Immature natural killer cell (primary cell): ENCODE results near the gene ARHGEF10L. TPM values are rescaled to one million over a fixed set of nuclear protein-coding genes. Genes with fewer than 3 reads are reported as not detected.

ENCODE experiments used
- DNase-seq, 3 donors: peaks; one replicate each; pipeline ENCODE4 v3.0.0; 2022; ENCODE audit warnings: mixed read lengths in 1 of 3
- H3K27ac Mint-ChIP-seq, 6 donors: one replicate each; pipeline ENCODE4 v1.8.0; 2020; ENCODE audit warnings: mixed read lengths in 6 of 6, mild to moderate bottlenecking in 5 of 6, inconsistent platforms in 4 of 6, moderate library complexity in 3 of 6
- H3K27me3 Mint-ChIP-seq, 3 donors: one replicate each; pipeline ENCODE4 v1.8.0; 2020 to 2021; ENCODE audit warnings: low read depth in 3 of 3, mild to moderate bottlenecking in 3 of 3, mixed read lengths in 3 of 3, moderate library complexity in 3 of 3, inconsistent platforms in 1 of 3
- H3K36me3 Mint-ChIP-seq, 3 donors: one replicate each; pipeline ENCODE4 v1.8.0; 2020; ENCODE audit warnings: mixed read lengths in 3 of 3, inconsistent platforms in 2 of 3, mild to moderate bottlenecking in 2 of 3
- H3K4me1 Mint-ChIP-seq, 2 donors: one replicate each; pipeline ENCODE4 v1.8.0; 2020; ENCODE audit warnings: inconsistent platforms in 2 of 2, mild to moderate bottlenecking in 2 of 2, mixed read lengths in 2 of 2, moderate library complexity in 1 of 2
- H3K4me3 Mint-ChIP-seq, 5 donors: one replicate each; pipeline ENCODE4 v1.8.0; 2020; ENCODE audit warnings: mild to moderate bottlenecking in 5 of 5, mixed read lengths in 5 of 5, inconsistent platforms in 3 of 5, moderate library complexity in 3 of 5
- H3K9me3 Mint-ChIP-seq, 6 donors: one replicate each; pipeline ENCODE4 v1.8.0; 2020; ENCODE audit warnings: mild to moderate bottlenecking in 6 of 6, mixed read lengths in 6 of 6, inconsistent platforms in 4 of 6, moderate library complexity in 3 of 6
- polyA plus RNA-seq, 3 donors: library from polyadenylated mRNA; unstranded; fragments of 300-500 nt; fragmentation: Illumina TruSeq; gene quantifications; one replicate each; pipeline ENCODE4 v1.2.3, GENCODE V29; 2021

ARHGEF10L gene
- polyA plus RNA-seq, 3 donors from 2014 or later = 0.17 to 0.20 TPM; not detected in 1

GRCh38 chr1:17632541-17633184 is 93.2 kb downstream of the ARHGEF10L start:
- Mint-ChIP-seq H3K9me3 (no peaks in the 10 kb centered on the region), H3K27me3 (peaks cover 1 to 5% (median 4%) of the 10 kb centered on the region in 3 donors), H3K4me1 (no peaks in the 10 kb centered on the region), H3K27ac (no peak overlapping the region), H3K4me3 (no peak overlapping the region), H3K36me3 (no peaks in the 10 kb centered on the region)
- no peak for DNase-seq

GRCh38 chr1:17633654-17634053 is 94.2 kb downstream of the ARHGEF10L start:
- H3K27me3 Mint-ChIP-seq = peaks cover 1 to 6% (median 5%) of the 10 kb centered on the region in 3 donors
- no peak for DNase-seq
- no peaks in the 10 kb centered on the region for H3K4me1 Mint-ChIP-seq
- H3K27ac Mint-ChIP-seq = no peak overlapping the region
- H3K36me3 Mint-ChIP-seq = no peaks in the 10 kb centered on the region
- H3K9me3 Mint-ChIP-seq = no peaks in the 10 kb centered on the region
- no peak overlapping the region for H3K4me3 Mint-ChIP-seq

- no peak for DNase-seq
- Mint-ChIP-seq H3K4me1 (no peaks in the 10 kb centered on the region), H3K9me3 (no peaks in the 10 kb centered on the region), H3K27me3 (peaks cover 1 to 5% (median 3%) of the 10 kb centered on the region in 3 donors), H3K4me3 (no peak overlapping the region), H3K36me3 (no peaks in the 10 kb centered on the region), H3K27ac (no peak overlapping the region)
Measured at GRCh38 chr1:17635276-17635675, 95.8 kb downstream of the ARHGEF10L start.

GRCh38 chr1:17635811-17636210 is 96.3 kb downstream of the ARHGEF10L start:
- Mint-ChIP-seq H3K36me3 (no peaks in the 10 kb centered on the region), H3K9me3 (no peaks in the 10 kb centered on the region), H3K4me1 (no peaks in the 10 kb centered on the region), H3K4me3 (no peak overlapping the region), H3K27ac (no peak overlapping the region), H3K27me3 (peaks cover 1 to 5% (median 3%) of the 10 kb centered on the region in 3 donors)
- no peak for DNase-seq

GRCh38 chr1:17636612-17637011 is 97.1 kb downstream of the ARHGEF10L start:
- H3K27ac Mint-ChIP-seq = no peak overlapping the region
- H3K4me3 Mint-ChIP-seq = no peak overlapping the region
- H3K4me1 Mint-ChIP-seq = no peaks in the 10 kb centered on the region
- peaks cover 1 to 5% (median 3%) of the 10 kb centered on the region in 3 donors for H3K27me3 Mint-ChIP-seq
- H3K9me3 Mint-ChIP-seq = no peaks in the 10 kb centered on the region
- H3K36me3 Mint-ChIP-seq = no peaks in the 10 kb centered on the region
- DNase-seq = no peak

GRCh38 chr1:17637055-17637454 is 97.6 kb downstream of the ARHGEF10L start:
- H3K36me3 Mint-ChIP-seq = no peaks in the 10 kb centered on the region
- no peaks in the 10 kb centered on the region for H3K9me3 Mint-ChIP-seq
- DNase-seq = no peak
- H3K4me1 Mint-ChIP-seq = no peaks in the 10 kb centered on the region
- no peak overlapping the region for H3K4me3 Mint-ChIP-seq
- H3K27ac Mint-ChIP-seq = no peak overlapping the region
- H3K27me3 Mint-ChIP-seq = peaks cover 1 to 5% (median 3%) of the 10 kb centered on the region in 3 donors

- no peaks in the 10 kb centered on the region for H3K36me3 Mint-ChIP-seq
- peaks cover 1 to 5% (median 3%) of the 10 kb centered on the region in 3 donors for H3K27me3 Mint-ChIP-seq
- no peaks in the 10 kb centered on the region for H3K4me1 Mint-ChIP-seq
- no peak for DNase-seq
- no peaks in the 10 kb centered on the region for H3K9me3 Mint-ChIP-seq
- no peak overlapping the region for H3K27ac Mint-ChIP-seq
- no peak overlapping the region for H3K4me3 Mint-ChIP-seq
Measured at GRCh38 chr1:17639703-17640340, 100.3 kb downstream of the ARHGEF10L start.

- Mint-ChIP-seq H3K27ac (no peak overlapping the region), H3K27me3 (peaks cover 3 to 5% (median 3%) of the 10 kb centered on the region in 3 donors), H3K9me3 (no peaks in the 10 kb centered on the region), H3K4me3 (no peak overlapping the region), H3K4me1 (no peaks in the 10 kb centered on the region), H3K36me3 (no peaks in the 10 kb centered on the region)
- DNase-seq = no peak
Measured at GRCh38 chr1:17640393-17640792, 100.9 kb downstream of the ARHGEF10L start.

- H3K27ac Mint-ChIP-seq = no peak overlapping the region
- no peak for DNase-seq
- H3K4me1 Mint-ChIP-seq = no peaks in the 10 kb centered on the region
- no peaks in the 10 kb centered on the region for H3K9me3 Mint-ChIP-seq
- no peaks in the 10 kb centered on the region for H3K36me3 Mint-ChIP-seq
- no peak overlapping the region for H3K4me3 Mint-ChIP-seq
- peaks cover 2 to 3% (median 3%) of the 10 kb centered on the region in 3 donors for H3K27me3 Mint-ChIP-seq
Measured at GRCh38 chr1:17640975-17641374, 101.5 kb downstream of the ARHGEF10L start.

GRCh38 chr1:17642169-17642568 is 102.7 kb downstream of the ARHGEF10L start:
- Mint-ChIP-seq H3K4me1 (no peaks in the 10 kb centered on the region), H3K27me3 (peaks cover 2 to 3% (median 2%) of the 10 kb centered on the region in 3 donors), H3K27ac (no peak overlapping the region), H3K9me3 (no peaks in the 10 kb centered on the region), H3K36me3 (no peaks in the 10 kb centered on the region), H3K4me3 (no peak overlapping the region)
- DNase-seq = no peak

GRCh38 chr1:17642943-17643342 is 103.4 kb downstream of the ARHGEF10L start:
- Mint-ChIP-seq H3K27me3 (peaks cover 0 to 2% (median 0%) of the 10 kb centered on the region in 3 donors), H3K9me3 (no peaks in the 10 kb centered on the region), H3K27ac (no peak overlapping the region), H3K36me3 (no peaks in the 10 kb centered on the region), H3K4me3 (no peak overlapping the region), H3K4me1 (no peaks in the 10 kb centered on the region)
- DNase-seq = no peak

GRCh38 chr1:17643861-17644703 is 104.6 kb downstream of the ARHGEF10L start:
- no peaks in the 10 kb centered on the region for H3K9me3 Mint-ChIP-seq
- no peak overlapping the region for H3K27ac Mint-ChIP-seq
- DNase-seq = no peak
- H3K36me3 Mint-ChIP-seq = no peaks in the 10 kb centered on the region
- H3K27me3 Mint-ChIP-seq = peaks cover 0 to 2% (median 0%) of the 10 kb centered on the region in 3 donors
- no peak overlapping the region for H3K4me3 Mint-ChIP-seq
- no peaks in the 10 kb centered on the region for H3K4me1 Mint-ChIP-seq

GRCh38 chr1:17645068-17645911 is 105.8 kb downstream of the ARHGEF10L start:
- H3K27ac Mint-ChIP-seq = no peak overlapping the region
- no peaks in the 10 kb centered on the region for H3K36me3 Mint-ChIP-seq
- DNase-seq = no peak
- H3K4me3 Mint-ChIP-seq = no peak overlapping the region
- peaks cover 0 to 2% (median 0%) of the 10 kb centered on the region in 3 donors for H3K27me3 Mint-ChIP-seq
- H3K4me1 Mint-ChIP-seq = no peaks in the 10 kb centered on the region
- no peaks in the 10 kb centered on the region for H3K9me3 Mint-ChIP-seq
